Loucy (cell line): Measurements from ENCODE around the gene LEP.

Source experiments
- EZH2phosphoT487 ChIP-seq: fragments of 200-600 bp; IDR thresholded peaks from 2 replicates; pipeline ENCODE4 v1.6.1; 2018; ENCODE audit warnings: antibody characterized with exemption, mild to moderate bottlenecking, moderate library complexity, borderline replicate concordance
- TF ChIP-seq, protein P1 (sequence below): fragments of 200-600 bp; sonication (generic); conservative IDR thresholded peaks from 2 replicates; pipeline ENCODE4 v1.5.1; 2014; ENCODE audit warnings: mild to moderate bottlenecking, antibody characterized with exemption, low read length

DNA sequence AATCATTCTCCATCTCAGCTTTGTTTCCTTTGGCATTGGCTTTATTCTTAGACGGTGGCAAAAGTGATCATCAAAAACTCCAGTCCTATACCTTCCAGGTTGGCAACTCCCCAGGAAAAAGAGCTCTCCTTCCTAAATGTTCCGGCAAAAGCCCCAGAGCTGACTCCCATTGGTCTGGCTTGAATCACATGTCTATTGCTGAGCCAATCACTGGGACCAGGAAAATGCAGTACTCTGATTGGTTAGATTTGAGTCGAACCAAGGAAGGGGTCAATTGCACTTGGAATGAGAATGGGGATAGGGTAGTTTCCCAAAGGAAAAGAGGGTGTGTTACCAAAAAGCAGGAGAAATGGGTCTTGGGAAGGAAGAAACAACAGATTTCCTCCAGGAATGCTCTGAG, 22.3 kb downstream of the LEP start:
- TF ChIP-seq, protein P1, sequence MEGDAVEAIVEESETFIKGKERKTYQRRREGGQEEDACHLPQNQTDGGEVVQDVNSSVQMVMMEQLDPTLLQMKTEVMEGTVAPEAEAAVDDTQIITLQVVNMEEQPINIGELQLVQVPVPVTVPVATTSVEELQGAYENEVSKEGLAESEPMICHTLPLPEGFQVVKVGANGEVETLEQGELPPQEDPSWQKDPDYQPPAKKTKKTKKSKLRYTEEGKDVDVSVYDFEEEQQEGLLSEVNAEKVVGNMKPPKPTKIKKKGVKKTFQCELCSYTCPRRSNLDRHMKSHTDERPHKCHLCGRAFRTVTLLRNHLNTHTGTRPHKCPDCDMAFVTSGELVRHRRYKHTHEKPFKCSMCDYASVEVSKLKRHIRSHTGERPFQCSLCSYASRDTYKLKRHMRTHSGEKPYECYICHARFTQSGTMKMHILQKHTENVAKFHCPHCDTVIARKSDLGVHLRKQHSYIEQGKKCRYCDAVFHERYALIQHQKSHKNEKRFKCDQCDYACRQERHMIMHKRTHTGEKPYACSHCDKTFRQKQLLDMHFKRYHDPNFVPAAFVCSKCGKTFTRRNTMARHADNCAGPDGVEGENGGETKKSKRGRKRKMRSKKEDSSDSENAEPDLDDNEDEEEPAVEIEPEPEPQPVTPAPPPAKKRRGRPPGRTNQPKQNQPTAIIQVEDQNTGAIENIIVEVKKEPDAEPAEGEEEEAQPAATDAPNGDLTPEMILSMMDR: no peak
- TF ChIP-seq EZH2phosphoT487: no peak
